Effector memory CD4-positive, alpha-beta T cell (primary cell): ENCODE data around the gene ZNF594.
"Not testable (repeated sequence)": the region's sequence is repeated elsewhere in the genome, so short reads cannot be mapped to it uniquely, and the experiment has no call there.

ENCODE experiments used
- DNase-seq, 3 donors: peaks; one replicate each; pipeline ENCODE4 v3.0.0-alpha.2; 2020
- H3K27ac ChIP-seq: 2 replicates; pipeline ENCODE4 v1.7.0; 2013; ENCODE audit warnings: mild to moderate bottlenecking, low read length, moderate library complexity; ENCODE audit not compliant: insufficient read depth, poor library complexity, severe bottlenecking
- H3K27me3 ChIP-seq: replicated peaks from 2 replicates; pipeline ENCODE4 v1.7.0; 2013; ENCODE audit warnings: mild to moderate bottlenecking, low read length; ENCODE audit not compliant: insufficient read depth, control insufficient read depth, poor library complexity, severe bottlenecking
- H3K36me3 ChIP-seq: 2 replicates; pipeline ENCODE4 v1.7.0; 2013; ENCODE audit warnings: mild to moderate bottlenecking, low read length, moderate library complexity; ENCODE audit not compliant: control insufficient read depth, insufficient read depth
- H3K4me1 ChIP-seq: 2 replicates; pipeline ENCODE4 v1.7.0; 2013; ENCODE audit warnings: low read length, mild to moderate bottlenecking; ENCODE audit not compliant: control insufficient read depth, insufficient read depth, poor library complexity, severe bottlenecking
- H3K4me3 ChIP-seq: 2 replicates; pipeline ENCODE4 v1.7.0; 2013; ENCODE audit warnings: low read length, low read depth, mild to moderate bottlenecking; ENCODE audit not compliant: insufficient read depth, poor library complexity, severe bottlenecking
- H3K9me3 ChIP-seq: 2 replicates; pipeline ENCODE4 v1.7.0; 2013; ENCODE audit warnings: mild to moderate bottlenecking, low read length, moderate library complexity; ENCODE audit not compliant: control insufficient read depth

ZNF594 gene

GRCh38 chr17:5225668-5226457, 34.2 kb upstream of the ZNF594 start:
- Histone ChIP-seq H3K27ac (no peak overlapping the region), H3K27me3 (no peaks in the 10 kb centered on the region), H3K4me3 (no peak overlapping the region), H3K36me3 (no peaks in the 10 kb centered on the region), H3K4me1 (no peaks in the 10 kb centered on the region), H3K9me3 (no peaks in the 10 kb centered on the region)
- DNase-seq, result no peak

GRCh38 chr17:5221912-5222311, 30.2 kb upstream of the ZNF594 start:
- not testable (repeated sequence) for H3K9me3 ChIP-seq, H3K4me1 ChIP-seq, H3K27ac ChIP-seq, H3K27me3 ChIP-seq, H3K4me3 ChIP-seq, H3K36me3 ChIP-seq, DNase-seq

- Histone ChIP-seq H3K27ac (no peak overlapping the region), H3K4me1 (no peaks in the 10 kb centered on the region), H3K4me3 (no peak overlapping the region), H3K36me3 (peaks cover 3% of the 10 kb centered on the region), H3K9me3 (no peaks in the 10 kb centered on the region), H3K27me3 (no peaks in the 10 kb centered on the region)
- no peak for DNase-seq
Measured at GRCh38 chr17:5220074-5220473, 28.4 kb upstream of the ZNF594 start.

- Histone ChIP-seq H3K4me3 (no peak overlapping the region), H3K4me1 (no peaks in the 10 kb centered on the region), H3K27me3 (no peaks in the 10 kb centered on the region), H3K27ac (no peak overlapping the region), H3K9me3 (no peaks in the 10 kb centered on the region), H3K36me3 (peaks cover 3% of the 10 kb centered on the region)
- no peak for DNase-seq
Measured at GRCh38 chr17:5219536-5219935, 27.9 kb upstream of the ZNF594 start.

- not testable (repeated sequence) for H3K9me3 ChIP-seq, H3K4me3 ChIP-seq, H3K27ac ChIP-seq, H3K4me1 ChIP-seq, H3K36me3 ChIP-seq, DNase-seq, H3K27me3 ChIP-seq
Measured at GRCh38 chr17:5217562-5217961, 25.9 kb upstream of the ZNF594 start.

- Histone ChIP-seq H3K9me3 (no peaks in the 10 kb centered on the region), H3K36me3 (no peaks in the 10 kb centered on the region), H3K27me3 (no peaks in the 10 kb centered on the region), H3K4me1 (no peaks in the 10 kb centered on the region), H3K27ac (no peak overlapping the region), H3K4me3 (no peak overlapping the region)
- DNase-seq, result no peak
Measured at GRCh38 chr17:5211458-5211857, 19.8 kb upstream of the ZNF594 start.

- H3K27ac ChIP-seq, result no peak overlapping the region
- no peaks in the 10 kb centered on the region for H3K4me1 ChIP-seq
- DNase-seq, result no peak
- no peaks in the 10 kb centered on the region for H3K9me3 ChIP-seq
- H3K27me3 ChIP-seq, result no peaks in the 10 kb centered on the region
- H3K36me3 ChIP-seq, result no peaks in the 10 kb centered on the region
- H3K4me3 ChIP-seq, result no peak overlapping the region
Measured at GRCh38 chr17:5210614-5211252, 19.1 kb upstream of the ZNF594 start.

GRCh38 chr17:5210091-5210490, 18.4 kb upstream of the ZNF594 start:
- Histone ChIP-seq H3K9me3 (no peaks in the 10 kb centered on the region), H3K27ac (no peak overlapping the region), H3K4me1 (no peaks in the 10 kb centered on the region), H3K36me3 (no peaks in the 10 kb centered on the region), H3K4me3 (no peak overlapping the region), H3K27me3 (no peaks in the 10 kb centered on the region)
- no peak for DNase-seq

- Histone ChIP-seq H3K36me3 (no peaks in the 10 kb centered on the region), H3K9me3 (no peaks in the 10 kb centered on the region), H3K27ac (no peak overlapping the region), H3K4me3 (no peak overlapping the region), H3K27me3 (no peaks in the 10 kb centered on the region), H3K4me1 (no peaks in the 10 kb centered on the region)
- DNase-seq, result no peak
Measured at GRCh38 chr17:5209396-5209795, 17.7 kb upstream of the ZNF594 start.

- H3K36me3 ChIP-seq, result no peaks in the 10 kb centered on the region
- no peak overlapping the region for H3K27ac ChIP-seq
- no peaks in the 10 kb centered on the region for H3K9me3 ChIP-seq
- DNase-seq, result no peak
- no peaks in the 10 kb centered on the region for H3K4me1 ChIP-seq
- H3K27me3 ChIP-seq, result no peaks in the 10 kb centered on the region
- no peak overlapping the region for H3K4me3 ChIP-seq
Measured at GRCh38 chr17:5203908-5204294, 12.2 kb upstream of the ZNF594 start.
